NCI-H524 treated with DMSO at 0.1 percent for 48 hours (cell line): ENCODE results near the gene ASTL.

Experiments used
- DNase-seq: peaks from one replicate; lab custom pipeline; 2025; lab: John Stamatoyannopoulos, UW

Gene ASTL

DNA sequence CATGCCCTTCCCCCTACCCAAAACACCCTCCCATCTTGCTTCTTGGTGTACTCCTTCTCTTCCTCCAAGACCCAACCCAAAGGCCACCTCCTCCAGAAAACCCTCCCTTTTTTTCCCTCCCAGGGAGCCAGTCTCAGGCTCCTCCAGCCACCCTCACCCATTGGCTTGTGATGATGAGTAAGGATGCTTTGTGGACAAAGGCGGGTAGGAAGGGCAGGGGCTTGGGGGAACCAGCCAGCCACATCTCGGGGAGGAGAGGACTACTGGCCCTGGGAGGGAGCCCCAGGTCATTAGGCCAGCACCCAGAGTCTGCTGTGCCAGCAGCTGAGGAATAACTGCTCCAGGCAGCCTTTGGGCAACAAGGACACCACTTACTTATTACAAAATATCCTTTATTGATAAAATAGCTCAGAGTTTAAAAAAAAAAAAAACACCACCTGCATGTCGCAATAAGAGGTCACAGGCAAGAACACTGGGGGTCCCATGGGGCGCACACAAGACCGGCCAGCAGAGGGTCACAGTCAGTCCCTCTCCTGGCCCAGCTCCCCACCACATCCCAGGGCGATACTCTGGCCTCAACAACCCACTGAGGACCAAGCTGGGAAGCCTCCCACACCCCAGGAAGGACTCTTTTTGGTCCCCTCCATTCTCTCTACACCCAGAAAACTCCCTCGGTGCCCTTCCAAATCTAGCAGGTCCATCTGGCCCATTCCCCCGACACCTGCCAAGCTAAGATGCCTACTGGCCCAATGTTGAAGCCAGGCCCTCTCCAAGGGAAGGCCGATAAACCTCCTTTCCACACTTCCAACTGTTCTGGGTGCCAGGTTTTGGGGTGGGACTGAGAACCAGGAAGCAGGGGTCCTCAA is 25.6 kb downstream of the ASTL start:
- DNase-seq = no peak

GRCh38 chr2:96111823-96112500 is 26.3 kb downstream of the ASTL start:
- no peak for DNase-seq

DNA sequence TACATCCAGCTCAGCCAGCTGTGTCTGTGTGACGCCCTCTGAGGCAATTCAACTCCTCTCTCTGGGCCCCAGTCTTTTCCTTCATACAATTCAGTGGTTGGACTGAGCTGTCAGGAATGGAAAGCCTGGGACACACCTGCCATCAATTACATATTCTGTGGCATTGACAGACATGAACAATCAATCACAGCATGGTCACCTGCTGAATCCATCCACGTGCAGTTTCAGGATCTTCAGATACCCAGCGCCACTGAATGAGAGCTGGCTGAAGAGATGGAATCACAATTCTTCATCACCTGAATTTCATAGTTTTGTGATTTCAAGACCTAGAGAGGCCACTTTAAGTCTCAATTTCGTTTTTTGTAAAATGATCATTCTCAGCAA is 27.1 kb downstream of the ASTL start:
- no peak for DNase-seq

DNA sequence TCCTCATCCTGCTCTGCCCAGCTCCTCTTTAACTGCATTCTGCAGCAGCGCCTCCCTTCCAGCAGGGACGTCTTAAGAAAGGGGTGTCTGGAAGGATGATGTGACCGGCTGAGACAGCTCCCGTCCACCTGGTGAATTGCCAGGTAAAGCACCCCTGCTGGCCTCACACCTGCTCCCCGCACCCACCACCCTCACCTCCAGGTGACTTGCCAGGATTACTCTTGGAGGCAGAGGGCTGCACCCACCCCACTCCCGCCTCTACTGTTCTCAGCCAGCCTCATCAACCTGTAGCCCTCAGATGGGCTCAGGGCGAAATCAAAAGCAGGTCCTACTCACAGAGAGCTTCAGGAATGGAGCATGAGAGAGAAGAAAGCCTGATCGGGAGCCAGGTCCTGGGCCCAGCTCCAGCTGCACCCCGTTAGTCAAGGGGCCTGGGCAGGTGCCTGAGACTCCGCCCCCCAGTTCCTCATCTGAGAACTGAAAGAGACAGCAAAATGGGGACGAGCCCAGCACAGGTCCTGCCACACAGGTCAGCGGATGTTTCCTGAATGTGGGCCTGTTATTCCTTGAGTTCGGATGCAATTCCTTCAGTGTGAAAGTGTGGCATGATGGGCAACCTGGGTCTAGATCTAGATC is 27.6 kb downstream of the ASTL start:
- no peak for DNase-seq

GRCh38 chr2:96109931-96110511 is 28.3 kb downstream of the ASTL start:
- DNase-seq = no peak

DNA sequence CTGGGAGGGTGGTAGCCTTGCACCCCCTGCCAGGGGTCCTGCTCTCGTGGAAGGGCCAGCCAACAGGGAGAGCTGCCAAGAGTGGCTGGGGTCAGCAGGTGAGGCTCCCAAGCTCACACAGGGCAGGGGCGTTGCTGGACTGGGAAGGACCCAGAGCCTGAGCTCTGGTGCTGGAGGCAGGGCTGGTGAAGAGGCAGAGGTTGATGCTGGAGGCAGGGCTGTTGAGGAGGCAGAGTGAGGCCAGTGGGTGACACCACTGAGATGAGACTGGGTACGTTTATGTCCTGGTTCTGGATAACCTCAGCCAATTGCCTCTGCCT is 29.0 kb downstream of the ASTL start:
- DNase-seq = no peak

DNA sequence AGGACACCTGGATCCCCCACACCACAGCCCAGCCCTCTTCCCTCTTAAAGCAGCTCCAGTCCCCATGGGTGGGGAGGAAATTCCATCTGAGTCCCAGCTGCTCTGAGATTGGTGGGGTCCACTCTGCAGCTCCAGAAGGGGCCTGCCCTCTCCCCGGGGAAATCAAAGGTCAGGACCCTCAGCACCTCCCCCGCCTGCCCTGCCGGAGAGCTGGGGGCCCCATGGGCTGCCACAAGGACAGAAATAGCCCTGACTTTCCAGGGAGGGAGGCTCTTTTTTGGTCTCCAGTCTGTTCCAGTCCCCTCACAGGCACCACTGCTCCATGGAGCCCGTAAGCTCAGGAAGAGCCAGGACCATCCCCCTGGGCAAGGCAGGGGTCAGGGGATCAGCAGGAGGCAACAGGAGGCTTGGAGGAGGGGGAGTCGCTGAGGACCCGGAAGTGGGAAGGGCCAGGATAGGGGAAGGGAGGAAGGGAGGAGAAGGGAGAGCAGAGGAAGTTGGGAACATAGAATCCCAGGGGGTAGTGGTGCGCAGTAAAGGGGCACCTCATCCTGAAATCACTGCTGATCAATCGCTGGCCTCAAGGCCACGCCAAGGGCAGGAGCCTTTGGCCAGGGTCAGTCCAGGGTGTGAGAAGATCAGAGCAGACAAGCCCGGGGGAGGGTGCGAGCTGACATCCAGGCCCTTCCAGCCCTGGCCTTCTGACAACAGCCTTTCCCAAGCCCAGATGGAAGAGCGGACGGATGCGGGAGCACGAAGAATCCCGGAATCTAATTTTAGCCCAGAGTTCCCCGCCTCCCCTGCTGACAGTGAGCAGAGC is 29.6 kb downstream of the ASTL start:
- DNase-seq = no peak

GRCh38 chr2:96108151-96108540 is 30.2 kb downstream of the ASTL start:
- DNase-seq = no peak

GRCh38 chr2:96107708-96108065 is 30.6 kb downstream of the ASTL start:
- no peak for DNase-seq

DNA sequence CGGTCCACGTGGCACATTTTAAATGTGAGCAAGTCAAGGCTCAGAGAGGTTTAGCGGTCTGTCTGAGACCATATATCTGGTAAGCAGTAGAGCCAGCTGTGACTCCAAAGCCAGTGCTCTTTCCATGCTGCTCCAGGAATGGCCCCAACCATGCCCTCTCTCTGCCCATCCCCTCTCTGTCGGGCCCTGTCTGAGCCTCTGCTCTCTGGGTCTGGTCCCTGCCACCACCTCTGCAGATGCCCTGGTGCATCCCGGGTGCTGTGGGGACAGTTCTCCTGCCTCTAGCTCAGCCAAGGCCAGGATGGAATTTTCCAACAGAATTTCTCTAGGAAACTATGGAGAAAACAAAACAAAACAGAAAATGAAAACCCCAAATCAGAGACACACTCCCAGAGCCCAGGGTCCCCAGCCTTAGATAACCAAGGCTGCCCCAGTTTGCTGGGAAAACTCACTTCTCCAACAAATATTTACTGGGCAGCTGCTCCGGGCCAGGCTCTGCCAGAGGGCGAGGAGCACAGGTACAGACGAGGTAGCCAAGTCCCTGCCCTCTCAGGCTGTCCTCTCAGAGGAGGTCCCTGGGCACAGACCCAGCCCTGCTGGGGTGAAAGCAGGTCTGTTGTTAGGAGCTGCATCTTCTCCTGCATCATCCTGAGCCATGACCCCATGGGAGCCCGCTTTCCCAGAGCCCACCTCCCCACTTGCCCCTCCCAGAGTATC is 31.2 kb downstream of the ASTL start:
- no peak for DNase-seq

GRCh38 chr2:96105994-96106715 is 32.1 kb downstream of the ASTL start:
- no peak for DNase-seq

GRCh38 chr2:96105152-96105915 is 33.0 kb downstream of the ASTL start:
- no peak for DNase-seq

DNA sequence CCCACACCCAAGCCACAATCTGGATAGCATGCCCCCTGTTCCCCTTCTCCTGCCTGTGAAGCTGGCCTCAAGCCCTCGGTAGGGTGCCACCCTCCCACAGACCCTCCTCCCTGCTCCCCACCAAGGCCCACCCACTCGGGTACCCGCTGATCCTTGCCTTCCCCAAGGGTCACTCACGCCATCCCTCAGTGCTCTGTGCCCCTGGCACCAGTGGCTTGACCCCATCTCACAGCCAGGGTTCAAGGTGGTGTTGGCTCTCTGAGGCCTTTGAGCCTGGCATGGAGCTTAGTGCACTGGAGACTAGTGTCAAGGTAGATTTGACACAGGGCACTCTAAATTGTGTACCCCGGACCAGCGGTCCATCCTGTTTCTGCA is 33.8 kb downstream of the ASTL start:
- no peak for DNase-seq

DNA sequence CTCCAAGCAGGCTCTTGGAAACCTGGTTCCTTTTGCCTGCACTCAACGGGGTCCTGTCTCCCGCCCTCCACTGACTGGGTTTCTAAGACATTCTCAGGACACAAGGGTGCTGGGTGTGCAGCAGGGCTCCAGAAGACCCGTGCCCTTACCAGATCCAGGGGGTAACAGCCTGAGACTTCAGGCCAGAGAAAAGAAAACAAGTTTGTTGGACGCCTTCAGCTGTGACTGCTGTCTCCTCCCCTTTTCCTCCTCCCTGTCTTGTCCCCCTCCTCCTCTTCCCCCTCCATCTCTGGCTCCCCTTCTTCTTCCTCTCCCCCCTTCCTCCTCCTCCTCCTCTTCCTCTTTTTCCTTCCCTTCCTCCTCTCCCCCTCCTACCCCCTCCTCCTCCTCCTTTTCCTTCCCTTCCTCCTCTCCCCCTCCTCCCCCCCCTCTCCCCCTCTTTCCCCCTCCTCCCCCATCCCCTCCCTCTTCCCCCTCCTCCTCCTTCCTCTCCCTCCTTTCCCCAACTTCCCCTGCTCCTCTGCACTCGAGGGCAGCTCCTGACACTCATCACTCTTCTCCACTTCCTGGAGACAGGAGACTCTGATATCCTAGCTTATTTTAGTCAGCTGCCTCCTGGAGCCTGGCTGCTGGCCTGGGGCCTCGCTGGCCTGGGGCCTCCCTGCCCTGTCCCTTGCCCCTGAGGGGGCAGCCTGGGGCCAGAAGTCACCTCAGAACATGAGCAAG is 34.4 kb downstream of the ASTL start:
- DNase-seq = no peak

GRCh38 chr2:96103187-96103601 is 35.1 kb downstream of the ASTL start:
- DNase-seq = no peak

- no peak for DNase-seq
Measured at GRCh38 chr2:96102596-96103186, 35.6 kb downstream of the ASTL start.

DNA sequence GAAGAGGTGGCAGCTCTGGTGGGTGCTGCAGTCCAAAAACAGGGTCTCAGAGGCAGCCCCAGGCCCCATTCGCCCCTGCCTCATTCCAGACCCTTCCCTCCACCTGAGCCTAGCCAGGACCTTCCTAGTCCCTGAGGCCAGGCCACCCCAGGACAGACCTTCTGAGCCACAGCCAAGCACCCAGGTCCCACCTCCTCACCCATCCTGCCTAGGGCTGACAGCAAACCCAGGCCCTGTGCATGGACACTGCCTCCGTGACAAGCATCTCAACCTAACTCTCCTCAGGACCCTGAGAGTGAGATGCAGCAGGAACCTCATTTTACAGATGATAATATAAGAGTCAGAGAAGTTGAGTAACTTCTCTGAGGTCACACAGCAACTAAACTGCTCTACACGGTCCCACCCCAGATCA is 37.4 kb downstream of the ASTL start:
- no peak for DNase-seq

- DNase-seq = no peak
Measured at GRCh38 chr2:96099861-96100798, 38.2 kb downstream of the ASTL start.
